Measurements from ENCODE around the gene ABTB2. TPM values are rescaled to one million over a fixed set of nuclear protein-coding genes. Genes with fewer than 3 reads are reported as not detected.
A peak's percentile ranks its signal among the peaks of the same experiment; 100 is the strongest.

ABTB2 gene
- total RNA-seq, 1 experiment from 2014 or later, result 0.53 TPM

GRCh38 chr11:34382532-34383276 lies 24.9 kb upstream of the ABTB2 start:
- DNase-seq (ENCODE audit: low read depth in 1 of 2, low spot score in 2 of 2), result no peak
- Histone ChIP-seq H3K9me3 (replicated peaks) (peaks cover 5% of the 10 kb centered on the region; the same call in 1 of the 2 replicates), H3K36me3 (no peaks in the 10 kb centered on the region), H3K27me3 (replicated peaks) (no peaks in the 10 kb centered on the region), H3K4me1 (replicated peaks) (peaks cover 9% of the 10 kb centered on the region; the same call in 1 of the 2 replicates), H3K27ac (no peak overlapping the region), H3K4me3 (no peak overlapping the region)

GRCh38 chr11:34381775-34382174 lies 24.0 kb upstream of the ABTB2 start:
- H3K4me1 ChIP-seq (replicated peaks), result peaks cover 9% of the 10 kb centered on the region; the same call in 1 of the 2 replicates
- no peaks in the 10 kb centered on the region for H3K36me3 ChIP-seq
- H3K4me3 ChIP-seq, result no peak overlapping the region
- DNase-seq (ENCODE audit: low read depth in 1 of 2, low spot score in 2 of 2), result no peak
- H3K27me3 ChIP-seq (replicated peaks), result no peaks in the 10 kb centered on the region
- H3K9me3 ChIP-seq (replicated peaks), result peaks cover 8% of the 10 kb centered on the region
- H3K27ac ChIP-seq, result no peak overlapping the region

- peaks cover 11% of the 10 kb centered on the region for H3K9me3 ChIP-seq (replicated peaks)
- DNase-seq (ENCODE audit: low read depth in 1 of 2, low spot score in 2 of 2), result peak in 1 of 2 experiments; percentile 27
- no peaks in the 10 kb centered on the region for H3K36me3 ChIP-seq
- no peak overlapping the region for H3K4me3 ChIP-seq
- H3K27me3 ChIP-seq (replicated peaks), result no peaks in the 10 kb centered on the region
- H3K27ac ChIP-seq, result no peak overlapping the region
- peaks cover 9% of the 10 kb centered on the region; the same call in 1 of the 2 replicates for H3K4me1 ChIP-seq (replicated peaks)
Observed at GRCh38 chr11:34380696-34381095, 22.9 kb upstream of the ABTB2 start.

- no peaks in the 10 kb centered on the region for H3K27me3 ChIP-seq (replicated peaks)
- H3K9me3 ChIP-seq (replicated peaks), result peaks cover 11% of the 10 kb centered on the region
- H3K36me3 ChIP-seq, result no peaks in the 10 kb centered on the region
- DNase-seq (ENCODE audit: low read depth in 1 of 2, low spot score in 2 of 2), result no peak
- no peak overlapping the region for H3K4me3 ChIP-seq
- no peak overlapping the region for H3K27ac ChIP-seq
- peaks cover 9% of the 10 kb centered on the region; the same call in 1 of the 2 replicates for H3K4me1 ChIP-seq (replicated peaks)
Observed at GRCh38 chr11:34379539-34379938, 21.7 kb upstream of the ABTB2 start.

GRCh38 chr11:34379079-34379478 lies 21.3 kb upstream of the ABTB2 start:
- Histone ChIP-seq H3K4me3 (no peak overlapping the region), H3K27me3 (replicated peaks) (no peaks in the 10 kb centered on the region), H3K27ac (no peak overlapping the region), H3K4me1 (replicated peaks) (peaks cover 9% of the 10 kb centered on the region; the same call in 1 of the 2 replicates), H3K36me3 (no peaks in the 10 kb centered on the region), H3K9me3 (replicated peaks) (peaks cover 11% of the 10 kb centered on the region)
- no peak for DNase-seq (ENCODE audit: low read depth in 1 of 2, low spot score in 2 of 2)

- no peaks in the 10 kb centered on the region for H3K36me3 ChIP-seq
Observed at GRCh38 chr11:34373727-34374126, 15.9 kb upstream of the ABTB2 start.

GRCh38 chr11:34366522-34366921 lies 8.7 kb upstream of the ABTB2 start:
- H3K27me3 ChIP-seq (replicated peaks), result no peaks in the 10 kb centered on the region
- no peak overlapping the region for H3K27ac ChIP-seq
- DNase-seq (ENCODE audit: low read depth in 1 of 2, low spot score in 2 of 2), result no peak
- H3K4me1 ChIP-seq (replicated peaks), result peaks cover 6% of the 10 kb centered on the region
- H3K36me3 ChIP-seq, result no peaks in the 10 kb centered on the region
- no peak overlapping the region for H3K4me3 ChIP-seq
- H3K9me3 ChIP-seq (replicated peaks), result no peaks in the 10 kb centered on the region

More at GRCh38 chr11:34373727-34374126, 15.9 kb upstream of the ABTB2 start:
- Histone ChIP-seq H3K27me3 (replicated peaks) (no peaks in the 10 kb centered on the region), H3K4me1 (replicated peaks) (peaks cover 6% of the 10 kb centered on the region), H3K9me3 (replicated peaks) (peaks cover 11% of the 10 kb centered on the region), H3K27ac (no peak overlapping the region), H3K4me3 (no peak overlapping the region)
- DNase-seq (ENCODE audit: low read depth in 1 of 2, low spot score in 2 of 2), result no peak

- Histone ChIP-seq H3K4me1 (replicated peaks) (no peaks in the 10 kb centered on the region), H3K36me3 (no peaks in the 10 kb centered on the region), H3K9me3 (replicated peaks) (no peaks in the 10 kb centered on the region), H3K27me3 (replicated peaks) (0 out of 2 replicates have a peak, but pooled peaks cover 4% of the 10 kb centered on the region), H3K27ac (no peak overlapping the region), H3K4me3 (no peak overlapping the region)
- no peak for DNase-seq (ENCODE audit: low read depth in 1 of 2, low spot score in 2 of 2)
Observed at GRCh38 chr11:34364102-34364501, 6.3 kb upstream of the ABTB2 start.

GRCh38 chr11:34363363-34364084 lies 5.7 kb upstream of the ABTB2 start:
- no peak for DNase-seq (ENCODE audit: low read depth in 1 of 2, low spot score in 2 of 2)
- Histone ChIP-seq H3K27ac (no peak overlapping the region), H3K36me3 (no peaks in the 10 kb centered on the region), H3K27me3 (replicated peaks) (0 out of 2 replicates have a peak, but pooled peaks cover 4% of the 10 kb centered on the region), H3K4me1 (replicated peaks) (peaks cover 5% of the 10 kb centered on the region), H3K9me3 (replicated peaks) (no peaks in the 10 kb centered on the region), H3K4me3 (no peak overlapping the region)

GRCh38 chr11:34360046-34360445 lies 2.2 kb upstream of the ABTB2 start:
- Histone ChIP-seq H3K27ac (no peak overlapping the region), H3K9me3 (replicated peaks) (no peaks in the 10 kb centered on the region), H3K36me3 (no peaks in the 10 kb centered on the region), H3K27me3 (replicated peaks) (0 out of 2 replicates have a peak, but pooled peaks cover 4% of the 10 kb centered on the region), H3K4me1 (replicated peaks) (peaks cover 26% of the 10 kb centered on the region), H3K4me3 (no peak overlapping the region)
- DNase-seq (ENCODE audit: low read depth in 1 of 2, low spot score in 2 of 2), result no peak

- Histone ChIP-seq H3K4me3 (no peak overlapping the region), H3K4me1 (replicated peaks) (peaks cover 26% of the 10 kb centered on the region), H3K9me3 (replicated peaks) (no peaks in the 10 kb centered on the region), H3K27ac (no peak overlapping the region), H3K36me3 (no peaks in the 10 kb centered on the region), H3K27me3 (replicated peaks) (0 out of 2 replicates have a peak, but pooled peaks cover 4% of the 10 kb centered on the region)
- DNase-seq (ENCODE audit: low read depth in 1 of 2, low spot score in 2 of 2), result no peak
Observed at GRCh38 chr11:34359548-34359891, 1.7 kb upstream of the ABTB2 start.

- no peak overlapping the region for H3K27ac ChIP-seq
- peak; percentile 65 to 86 for DNase-seq (ENCODE audit: low read depth in 1 of 2, low spot score in 2 of 2)
- H3K27me3 ChIP-seq (replicated peaks), result 0 out of 2 replicates have a peak, but pooled peaks cover 4% of the 10 kb centered on the region
- no peaks in the 10 kb centered on the region for H3K36me3 ChIP-seq
- H3K4me1 ChIP-seq (replicated peaks), result peaks cover 26% of the 10 kb centered on the region
- H3K9me3 ChIP-seq (replicated peaks), result no peaks in the 10 kb centered on the region
- H3K4me3 ChIP-seq, result peak overlapping the region; percentile 28
Observed at GRCh38 chr11:34358728-34359547, 1.1 kb upstream of the ABTB2 start.

GRCh38 chr11:34358258-34358727 lies 483 bp upstream of the ABTB2 start:
- DNase-seq (ENCODE audit: low read depth in 1 of 2, low spot score in 2 of 2), result peak; percentile 52 to 59
- no peaks in the 10 kb centered on the region for H3K36me3 ChIP-seq
- H3K27me3 ChIP-seq (replicated peaks), result 0 out of 2 replicates have a peak, but pooled peaks cover 4% of the 10 kb centered on the region
- H3K4me3 ChIP-seq, result peak overlapping the region; percentile 28
- peaks cover 26% of the 10 kb centered on the region for H3K4me1 ChIP-seq (replicated peaks)
- no peaks in the 10 kb centered on the region for H3K9me3 ChIP-seq (replicated peaks)
- no peak overlapping the region for H3K27ac ChIP-seq

Measured in SJSA1 (cell line).